ENCODE data around the gene PIMREG.

- TF ChIP-seq CTCF (IDR thresholded peaks at IDR 0.05), result no peak
- no peak for TF ChIP-seq POLR2AphosphoS5 (IDR thresholded peaks at IDR 0.05)
- TF ChIP-seq POLR2A (IDR thresholded peaks at IDR 0.05), result no peak
Observed at GRCh38 chr17:6482105-6482455, 37.8 kb downstream of the PIMREG start.
